Cerebellar nuclear complex (tissue), 1 donor: ENCODE results near the gene NDUFAF4.

Experiments
- DNase-seq, 2 experiments: peaks; one replicate each; lab custom pipeline; 2025; lab: John Stamatoyannopoulos, UW

The NDUFAF4 gene

DNA sequence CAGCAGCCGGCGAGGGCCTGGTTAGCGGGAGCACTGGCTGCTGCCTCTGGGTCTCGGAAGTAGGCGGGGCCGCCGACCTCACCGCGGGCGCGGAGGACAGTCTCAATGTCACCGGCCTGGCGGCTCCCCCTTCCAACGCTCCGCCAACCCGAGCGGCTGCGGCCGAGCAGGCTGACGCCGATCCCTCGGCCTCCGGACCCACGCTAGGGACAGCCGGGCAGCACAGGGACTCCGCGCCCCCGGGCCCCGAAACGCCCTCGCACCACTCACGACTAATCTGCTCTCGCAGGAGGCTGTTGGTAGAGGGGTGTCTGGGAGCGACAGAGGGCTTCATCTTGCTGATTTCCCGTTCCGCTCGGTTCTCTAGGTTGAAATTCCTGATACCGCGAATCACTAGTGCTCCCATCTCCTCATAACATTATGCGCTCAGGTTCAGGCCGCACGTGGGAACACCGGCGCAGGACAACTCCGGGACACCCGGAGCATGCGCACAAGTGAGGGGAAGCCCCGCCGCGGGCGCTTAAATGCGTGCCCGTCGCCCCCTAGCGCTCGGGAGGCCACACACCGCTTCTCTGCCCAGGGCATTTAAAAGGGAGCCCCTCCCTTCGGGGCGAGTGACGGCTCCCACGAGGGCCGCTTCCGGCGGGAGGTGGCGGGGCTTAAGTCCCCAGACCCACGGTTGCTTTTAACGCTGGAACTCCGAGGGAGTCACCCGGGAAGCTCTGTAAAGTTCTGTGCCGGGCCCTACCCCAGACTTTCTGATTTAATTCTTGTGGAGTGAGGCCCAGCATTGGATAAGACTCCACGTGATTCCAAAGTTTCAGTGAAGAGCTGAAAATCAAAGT is at the start of gene NDUFAF4:
TSS of gene NDUFAF4 (minus strand) at position 496 of the 845 bp plus-strand sequence. CDS start at position 406, 90 bp downstream.
- DNase-seq: peak; percentile 30 to 55

DNA sequence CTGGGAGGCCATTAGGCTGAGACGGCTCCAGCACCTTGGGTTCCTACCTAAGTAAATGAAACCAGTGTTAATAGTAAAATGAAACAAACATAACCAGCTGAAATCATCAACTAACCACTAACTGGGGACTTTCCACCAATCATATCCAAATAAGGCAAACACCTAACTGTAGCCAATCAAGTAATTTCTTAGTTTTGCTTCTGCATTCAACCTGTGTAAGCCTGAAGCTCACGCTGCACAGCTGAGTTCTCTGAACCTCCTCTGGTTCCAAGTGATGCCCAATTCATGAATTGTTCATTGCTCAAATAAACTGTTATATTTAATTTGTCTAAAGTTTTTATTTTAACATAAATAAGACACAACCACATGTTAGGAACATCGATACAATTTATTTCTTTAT is 49.4 kb upstream of the NDUFAF4 start:
- DNase-seq: no peak

DNA sequence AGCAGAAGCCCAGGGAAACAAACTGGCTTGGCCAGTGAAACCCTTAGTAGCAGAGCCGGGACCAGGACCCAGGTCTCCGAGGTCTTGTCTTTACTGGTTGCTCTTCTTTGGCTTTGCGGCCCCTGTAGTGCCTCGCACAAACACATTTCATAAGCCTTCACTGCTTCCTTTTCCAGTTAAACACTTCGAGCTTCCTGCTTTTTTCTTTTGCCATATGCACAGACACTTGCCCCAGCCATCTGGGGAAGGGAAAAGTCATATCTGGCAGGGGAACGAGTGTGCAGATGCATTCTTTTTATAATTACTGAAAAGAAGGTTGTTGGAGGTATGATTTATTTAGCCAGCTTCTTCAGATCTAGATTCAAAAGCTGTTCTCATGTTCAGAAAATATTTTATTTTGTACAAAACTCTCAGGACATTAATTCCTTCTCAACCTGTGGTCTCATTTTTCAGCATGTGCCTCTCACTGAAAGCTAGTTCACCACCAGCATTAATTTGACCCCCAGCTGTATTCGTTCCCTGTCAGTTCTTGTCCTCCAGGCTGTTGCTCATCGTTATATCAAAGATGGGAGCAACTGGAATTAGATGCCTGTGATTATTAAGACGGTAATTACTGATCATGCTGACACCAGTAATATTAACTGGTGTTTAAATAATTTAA is 46.0 kb upstream of the NDUFAF4 start:
- DNase-seq: peak in 1 of 2 experiments; percentile 22

DNA sequence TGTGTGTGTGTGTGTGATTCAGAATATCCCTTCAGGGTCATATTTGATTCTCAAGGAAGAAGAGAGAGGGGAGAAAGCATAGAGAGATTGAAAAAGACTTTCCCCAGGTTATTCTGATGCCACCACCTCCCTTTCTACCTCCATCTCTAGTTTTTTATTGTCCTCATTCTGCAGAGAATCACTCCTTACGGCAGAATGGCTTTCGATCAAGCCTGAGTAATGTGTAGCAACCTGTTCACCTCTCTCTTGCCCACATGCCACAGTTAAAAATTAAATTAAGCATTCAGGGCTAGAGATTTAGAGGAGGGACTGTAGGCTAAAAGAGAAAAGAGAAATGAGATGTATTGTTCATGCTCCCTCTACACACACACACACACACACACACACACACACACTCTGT is 45.0 kb upstream of the NDUFAF4 start:
- peak; percentile 41 to 65 for DNase-seq

DNA sequence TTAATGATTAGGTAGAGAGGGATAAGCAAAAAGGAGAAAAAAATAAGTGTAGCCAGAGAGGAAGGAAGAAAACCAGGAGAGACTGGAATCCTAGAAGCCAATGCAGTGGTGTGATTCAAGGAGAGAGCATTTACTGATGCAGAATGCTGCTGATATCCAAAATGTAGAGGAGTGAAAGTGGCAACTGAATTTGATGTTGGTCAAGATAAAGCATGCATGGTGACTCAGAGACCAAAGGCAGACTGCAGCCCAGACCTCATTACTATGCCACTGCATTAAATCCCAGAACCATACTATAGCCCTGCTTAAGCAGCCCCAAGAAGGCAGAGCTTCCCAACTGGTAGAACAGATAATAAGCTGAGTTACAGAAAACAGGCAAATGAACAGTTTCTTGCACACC is 42.6 kb upstream of the NDUFAF4 start:
- DNase-seq: no peak

DNA sequence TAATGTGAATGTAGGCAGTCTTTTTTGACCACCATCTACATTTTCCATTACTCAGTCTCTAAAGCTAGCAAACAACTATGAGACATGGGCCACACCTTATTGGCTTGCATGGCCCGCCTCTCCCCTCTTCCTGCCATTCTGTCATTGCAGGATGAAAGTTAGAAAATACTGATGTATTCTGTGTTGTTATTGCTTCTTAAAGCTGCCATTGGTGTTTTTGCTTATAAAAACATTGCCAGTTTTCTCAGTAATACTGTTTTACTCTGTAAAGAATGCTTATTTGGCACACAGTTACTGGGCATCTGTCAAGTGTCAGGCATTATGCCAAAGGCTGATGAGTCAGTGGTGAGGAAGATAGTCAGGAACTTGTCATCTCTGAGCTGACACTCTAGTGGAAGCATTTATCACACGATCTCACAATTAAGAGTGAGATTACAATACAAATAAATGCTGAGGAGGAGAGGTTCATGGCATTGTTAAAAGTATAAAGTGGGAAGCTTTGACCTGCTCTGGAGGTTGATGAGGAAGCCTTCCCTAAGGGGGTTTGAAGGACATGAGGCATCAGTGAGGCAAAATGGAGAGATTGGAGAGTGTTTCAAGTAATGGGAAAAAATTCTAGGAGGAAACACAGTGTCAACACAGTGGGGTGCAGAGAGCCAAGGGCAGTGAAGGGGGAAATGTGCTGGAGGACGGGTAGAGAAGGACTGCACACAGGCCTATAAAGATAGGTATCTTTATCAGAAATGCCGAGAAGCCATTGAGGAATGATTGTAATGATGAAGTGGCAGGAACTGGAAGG is 41.5 kb upstream of the NDUFAF4 start:
- peak; percentile 5 to 85 for DNase-seq

DNA sequence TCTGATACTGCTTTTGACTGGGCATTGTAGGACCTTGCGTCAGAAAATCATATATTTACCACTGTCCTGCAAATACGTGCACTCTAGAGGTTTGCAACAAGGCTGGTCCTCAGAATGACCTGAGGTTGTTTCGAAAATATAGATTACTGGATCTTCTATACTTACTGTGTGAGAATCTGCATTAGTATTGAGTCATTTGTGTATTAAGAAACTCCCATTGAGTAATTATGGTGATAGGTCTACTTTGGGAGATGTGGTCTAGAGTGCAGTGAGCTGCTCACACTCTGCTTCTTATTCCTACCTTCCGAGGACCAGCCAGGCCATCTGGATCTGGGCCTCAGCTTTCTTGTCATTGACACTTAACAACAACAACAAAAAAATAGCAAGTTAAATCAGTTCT is 36.4 kb upstream of the NDUFAF4 start:
- DNase-seq: no peak

DNA sequence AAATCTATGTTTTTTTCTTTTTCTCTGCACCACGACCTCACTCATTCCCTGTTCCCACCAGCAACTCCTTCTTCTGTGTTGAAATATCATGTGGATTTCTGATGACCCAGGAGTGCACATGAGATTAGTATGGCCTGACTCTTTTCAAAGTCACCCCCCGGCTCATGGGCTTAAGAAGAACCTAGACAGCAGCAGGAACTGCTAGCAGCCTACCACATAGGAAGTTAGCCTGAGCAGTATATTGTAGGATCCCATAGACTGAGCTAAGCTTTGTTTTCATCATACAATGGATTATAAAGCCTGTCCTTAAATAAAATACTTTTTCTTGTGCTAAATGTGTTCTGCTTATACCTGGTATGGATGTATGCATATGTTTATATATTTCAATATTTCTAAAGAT is 33.5 kb upstream of the NDUFAF4 start:
- DNase-seq: no peak

DNA sequence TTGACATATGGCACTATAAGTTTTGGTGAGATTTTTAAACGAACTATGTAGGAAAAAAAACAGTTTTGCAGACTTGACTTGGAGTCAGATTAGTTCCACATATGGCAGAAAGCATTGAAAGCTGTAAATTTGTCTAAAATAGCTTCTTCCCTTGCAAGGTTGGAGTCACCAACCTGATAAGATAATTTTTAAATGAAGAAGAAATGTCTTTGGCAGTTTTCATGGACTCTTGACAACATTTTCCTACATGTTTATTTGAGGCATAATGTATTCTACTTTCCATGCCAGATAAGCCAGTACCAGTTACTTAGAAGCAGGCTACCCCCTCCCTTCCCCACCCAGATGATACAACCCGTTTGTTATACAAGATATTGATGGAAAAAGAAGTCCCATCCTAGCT is 32.0 kb upstream of the NDUFAF4 start:
- no peak for DNase-seq

DNA sequence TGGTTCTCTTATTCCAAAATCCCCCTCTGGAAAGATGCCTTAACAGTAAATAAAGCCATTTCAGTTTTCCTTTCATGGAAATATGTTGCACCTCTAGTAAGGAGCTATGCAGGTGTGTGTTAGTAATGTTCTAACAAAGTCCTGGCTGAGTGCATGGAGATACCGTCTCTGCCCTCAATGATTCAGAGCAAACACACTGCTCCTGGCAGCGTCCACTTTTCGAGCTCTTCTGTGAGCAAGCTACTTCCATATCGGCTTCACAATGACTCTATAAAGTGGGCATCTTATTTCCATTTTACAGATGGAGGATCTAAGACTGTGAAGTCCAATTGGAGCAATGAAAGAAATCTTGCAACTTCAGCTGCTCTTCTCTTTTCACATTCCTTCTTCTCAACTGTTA is 30.0 kb upstream of the NDUFAF4 start:
- no peak for DNase-seq

DNA sequence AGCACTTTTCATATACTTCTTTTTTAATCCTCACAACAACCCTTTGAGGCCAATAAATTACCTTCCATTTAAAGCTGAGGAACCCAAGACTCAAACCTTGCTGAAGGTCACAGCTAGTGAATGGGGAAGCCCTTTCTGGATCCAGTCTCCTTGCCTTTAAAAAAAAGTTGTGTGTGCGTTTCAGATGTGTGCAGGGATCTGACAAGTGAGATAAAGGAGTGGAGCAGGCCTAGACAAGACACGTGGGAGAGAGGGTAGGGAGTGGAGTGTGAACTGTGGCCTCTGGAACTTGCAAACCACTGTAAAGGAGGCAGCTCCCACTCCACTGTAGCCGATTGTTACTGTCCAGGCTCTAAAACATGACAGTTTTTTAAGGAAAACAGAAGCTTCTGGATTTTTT is 28.7 kb upstream of the NDUFAF4 start:
- DNase-seq: no peak

DNA sequence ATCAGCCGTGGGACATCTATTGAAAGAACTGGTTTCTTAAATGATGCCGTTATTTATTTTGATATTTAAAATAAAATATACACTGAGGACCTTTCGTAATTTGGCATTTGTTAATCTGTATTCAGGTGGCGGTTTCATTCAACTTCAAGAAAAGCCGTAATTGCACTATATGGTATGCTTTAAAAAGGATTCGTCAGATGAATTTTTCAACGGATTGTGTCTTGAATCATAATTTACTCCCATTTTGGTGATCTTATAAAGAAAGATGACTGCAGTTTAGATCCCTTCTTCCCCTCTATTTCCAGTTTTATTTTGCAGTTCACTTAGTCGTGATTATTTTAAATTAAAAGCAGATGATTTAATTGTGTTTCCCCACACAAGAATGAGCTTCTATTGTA is 27.6 kb upstream of the NDUFAF4 start:
- DNase-seq: no peak

DNA sequence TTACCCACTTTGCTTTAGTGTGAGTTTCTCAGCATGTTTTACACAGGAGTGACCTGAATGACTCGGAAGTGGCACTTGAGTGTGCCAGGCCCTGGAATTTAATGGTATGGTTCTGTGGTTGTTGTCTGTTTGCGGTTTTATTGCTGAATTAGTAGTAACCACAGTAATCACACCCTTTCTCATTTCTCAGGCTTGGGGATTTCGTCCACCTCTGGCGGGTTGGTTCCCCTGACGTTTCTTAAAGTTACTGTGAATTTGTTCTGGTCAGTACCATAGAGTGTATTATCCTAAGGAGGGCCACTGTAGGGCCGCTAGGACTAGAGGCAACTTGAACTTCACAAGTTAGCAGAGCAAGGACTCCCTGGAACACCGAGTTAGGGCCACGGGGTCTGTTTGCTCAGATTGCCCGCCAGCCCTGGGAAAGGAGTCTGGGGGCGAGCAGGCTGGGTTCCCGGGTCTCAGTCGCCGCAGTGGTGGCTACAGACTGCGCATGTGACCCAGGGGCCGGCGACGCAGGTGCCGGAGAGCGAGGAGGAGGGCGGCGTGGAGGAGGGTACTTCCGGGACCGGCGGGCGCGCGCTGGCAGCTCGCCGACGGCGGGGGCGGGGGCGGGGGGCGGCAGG is 26.3 kb upstream of the NDUFAF4 start:
- peak in 1 of 2 experiments; percentile 54 for DNase-seq

DNA sequence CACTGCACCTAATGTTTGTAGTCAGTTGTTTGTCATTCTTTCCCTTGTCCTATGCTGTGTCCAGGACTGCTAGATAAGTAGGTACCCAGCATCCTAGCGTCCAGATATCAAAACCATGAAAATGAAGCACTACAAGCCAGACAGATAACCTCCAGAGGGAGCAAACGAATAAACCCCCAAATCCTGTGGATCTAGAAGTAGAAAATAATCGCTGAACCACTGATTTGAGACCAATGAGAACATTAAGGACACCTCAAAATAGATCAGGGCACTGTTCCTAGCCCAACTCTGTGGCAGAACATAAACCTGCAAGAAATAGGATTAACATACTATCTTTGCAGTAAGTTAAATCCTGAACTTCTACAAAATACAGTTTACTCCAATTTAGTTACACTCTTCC is 25.7 kb upstream of the NDUFAF4 start:
- DNase-seq: no peak

DNA sequence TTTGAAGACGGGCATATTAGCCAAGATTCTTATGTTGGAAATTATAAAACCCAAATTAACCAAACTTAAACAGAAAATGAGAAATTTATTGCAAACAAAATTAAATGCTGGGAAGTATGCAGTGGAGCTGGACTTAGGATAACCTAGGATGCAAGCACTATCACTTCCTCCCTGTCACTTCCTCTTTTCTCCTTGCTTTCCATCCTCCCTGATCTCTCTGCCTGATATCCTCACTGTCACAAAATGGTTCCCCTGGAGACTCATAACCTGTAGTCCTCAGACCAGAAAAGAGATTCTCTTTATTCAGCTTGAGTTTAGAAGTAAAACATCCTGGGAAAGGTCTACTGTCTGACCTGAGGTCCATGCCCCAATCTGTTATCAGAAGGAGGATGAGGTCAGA is 19.4 kb upstream of the NDUFAF4 start:
- no peak for DNase-seq

DNA sequence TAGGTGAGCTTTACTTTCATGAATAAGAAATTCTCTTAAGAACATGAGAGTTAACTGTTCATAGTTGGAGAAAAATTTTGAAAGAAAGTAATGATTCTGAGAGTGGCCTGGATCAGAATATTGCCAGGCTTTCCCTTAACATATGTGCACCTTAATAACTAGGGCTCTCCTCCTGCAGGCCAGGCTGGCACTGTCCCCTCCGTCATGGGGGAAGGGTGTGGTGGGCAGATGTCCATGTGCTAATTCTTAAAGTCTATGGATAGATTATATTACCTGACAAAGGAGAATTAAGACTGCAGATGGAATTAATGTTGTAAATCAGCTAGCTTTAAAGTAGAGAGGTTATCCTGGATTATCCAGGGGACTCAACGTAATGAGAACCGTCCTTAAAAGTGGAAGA is 15.9 kb upstream of the NDUFAF4 start:
- DNase-seq: no peak

DNA sequence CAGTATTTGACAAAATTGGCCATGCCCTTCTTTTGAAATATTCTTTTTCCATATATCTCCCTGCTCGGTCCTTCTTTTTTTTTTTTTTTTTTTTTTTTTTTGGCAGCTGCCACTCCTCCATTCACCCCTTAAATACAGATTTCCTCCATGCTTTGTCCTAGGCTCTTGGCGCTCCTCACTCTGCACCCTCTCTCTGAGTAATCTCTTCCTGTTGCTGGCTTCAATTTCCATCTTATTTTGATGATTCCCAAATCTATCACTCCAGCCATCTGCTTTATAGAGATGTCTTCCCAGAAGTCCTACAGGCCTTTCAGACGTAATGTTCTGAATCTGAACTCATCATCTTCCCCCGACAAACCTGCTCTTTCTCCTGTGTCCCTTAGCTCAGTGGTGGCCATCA is 14.1 kb upstream of the NDUFAF4 start:
- no peak for DNase-seq

DNA sequence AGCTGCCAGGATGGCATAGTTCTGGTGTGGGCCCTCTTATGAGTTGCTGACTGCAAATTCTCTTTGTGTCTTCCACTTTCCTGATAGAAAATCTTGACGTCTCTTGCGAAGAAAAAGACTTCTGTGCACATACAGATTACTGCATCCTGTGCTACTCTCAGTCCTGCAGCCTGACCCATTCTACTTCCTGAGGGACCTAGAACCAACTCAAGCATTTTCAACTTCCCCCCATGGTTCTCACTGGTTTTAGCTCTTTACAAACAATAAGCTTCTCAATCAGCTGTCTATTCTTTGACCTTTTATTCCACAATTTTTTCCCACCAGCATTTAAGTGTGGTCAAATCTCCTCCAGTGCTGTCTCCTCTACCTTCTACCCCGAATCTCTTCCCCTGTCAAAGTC is 13.5 kb upstream of the NDUFAF4 start:
- DNase-seq: no peak

DNA sequence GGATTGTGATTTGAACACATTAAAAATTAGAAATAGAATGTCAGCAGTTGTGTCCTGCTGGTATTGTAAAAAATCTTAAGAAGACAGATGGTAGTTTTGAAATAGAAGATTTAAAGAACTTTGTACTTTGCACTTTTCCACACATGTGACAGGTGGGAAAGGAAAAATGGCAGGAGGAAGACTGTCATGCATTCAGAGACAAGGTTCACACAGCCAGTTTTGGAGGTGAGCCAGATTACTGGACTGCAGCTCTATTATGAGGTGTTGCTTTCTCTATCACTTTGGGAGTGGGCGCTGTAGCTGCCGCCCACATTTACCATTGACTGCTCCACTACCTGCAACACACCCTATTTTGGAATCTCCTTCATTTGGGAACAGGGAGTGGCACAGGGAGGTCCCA is 12.1 kb upstream of the NDUFAF4 start:
- DNase-seq: no peak

DNA sequence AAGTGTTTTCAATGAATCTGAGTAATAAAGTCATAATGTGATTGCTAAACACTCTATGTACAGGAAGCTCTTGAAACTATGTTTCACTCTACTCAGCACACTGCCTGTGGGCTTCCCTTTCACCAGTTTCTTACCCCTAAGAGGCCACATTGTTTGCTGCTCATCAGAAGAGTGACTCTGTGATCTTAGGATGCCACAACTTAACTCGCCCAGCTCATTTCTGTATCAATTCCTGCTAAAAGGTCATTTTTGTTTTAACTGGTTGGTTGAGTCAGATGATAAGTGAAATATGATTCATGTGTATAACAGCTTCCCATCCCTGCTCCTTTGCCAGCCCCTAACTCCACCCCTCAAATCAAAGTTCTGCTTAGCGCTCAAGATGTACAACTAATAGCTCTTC is 9.8 kb upstream of the NDUFAF4 start:
- no peak for DNase-seq

DNA sequence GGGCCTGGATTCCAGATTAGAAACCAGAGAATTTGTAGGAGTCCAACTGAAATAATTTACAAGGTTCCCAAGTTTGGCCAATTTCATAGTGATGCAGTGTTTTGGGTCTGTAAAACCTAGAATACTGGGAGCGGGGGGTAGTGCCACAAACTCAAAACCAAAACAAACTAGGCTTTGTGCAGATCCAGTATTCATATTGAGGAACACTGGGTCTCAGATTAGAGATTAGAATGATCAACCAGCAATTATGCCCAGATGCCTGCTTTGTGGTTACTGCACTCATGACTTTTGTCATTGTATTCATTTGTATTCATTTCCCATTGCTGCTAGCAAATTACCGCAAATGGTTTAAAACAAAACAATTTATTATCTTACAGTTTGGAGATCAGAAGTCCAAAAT is 3.2 kb upstream of the NDUFAF4 start:
- no peak for DNase-seq

DNA sequence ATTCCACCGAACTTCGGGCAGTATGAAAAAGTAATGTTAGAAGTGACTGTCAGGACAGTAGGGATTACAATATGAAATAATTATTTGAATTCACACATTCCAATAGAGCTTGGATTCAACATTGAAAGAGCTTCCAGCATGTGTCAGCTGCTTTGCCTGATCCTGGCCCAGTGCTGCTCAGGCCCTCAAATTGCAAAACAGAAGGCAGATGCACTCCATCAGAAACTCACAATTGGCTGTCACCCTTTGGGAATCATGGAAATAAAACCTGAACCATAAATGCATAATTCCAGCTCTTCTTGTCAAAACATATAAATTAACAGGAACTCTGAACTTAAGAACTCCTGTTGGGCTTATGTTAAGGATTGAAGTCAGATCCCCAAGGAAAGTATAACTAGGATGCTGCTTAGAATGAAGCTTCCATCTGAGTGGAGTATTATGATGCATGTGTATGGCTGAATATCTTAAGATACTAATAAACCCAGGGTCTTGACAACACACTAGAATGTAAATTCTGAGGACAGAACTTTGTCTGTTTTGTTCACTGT is 1.8 kb upstream of the NDUFAF4 start:
- no peak for DNase-seq
